ENCODE data around the gene PMP22. TPM values are rescaled to one million over a fixed set of nuclear protein-coding genes. Genes with fewer than 3 reads are reported as not detected.

Gene PMP22
- total RNA-seq, 2 experiments from 2014 or later, result 0.62 to 1.1 TPM

DNA sequence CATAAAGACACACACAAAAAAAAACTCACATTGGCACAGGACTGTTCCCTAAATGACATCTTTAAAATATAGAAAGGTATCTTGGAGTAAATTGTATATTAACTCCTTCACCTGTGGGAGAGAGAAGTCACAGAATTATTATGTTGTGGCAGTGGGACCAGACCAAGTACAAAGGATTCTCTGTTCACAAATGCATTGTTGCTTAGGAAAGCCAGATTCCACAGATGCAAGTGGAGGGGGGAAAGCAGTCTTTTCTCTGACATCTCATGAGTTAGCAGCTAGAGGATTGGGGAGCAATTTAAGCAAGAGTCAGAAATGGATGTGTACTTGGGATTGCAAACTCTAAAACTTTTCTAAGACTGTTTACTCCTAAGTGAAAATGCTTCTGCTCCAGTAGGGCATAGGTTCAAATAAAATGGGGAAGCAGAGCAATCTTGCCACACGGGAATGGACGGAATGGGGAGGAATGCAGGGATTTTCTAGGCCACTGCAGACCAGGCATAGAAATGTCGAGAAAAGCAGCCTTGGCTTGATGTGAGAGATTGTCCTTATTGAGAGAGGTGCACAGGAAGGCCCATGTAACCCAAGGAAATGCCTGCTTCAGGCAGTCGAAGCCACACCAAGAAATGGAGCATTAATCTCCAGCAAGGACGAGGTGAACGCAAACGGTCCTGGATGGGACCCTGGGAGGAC lies 4.1 kb upstream of the PMP22 start:
- Mint-ChIP-seq H3K9me3 (no peaks in the 10 kb centered on the region), H3K4me3 (no peak overlapping the region), H3K27me3 (peaks cover 31% of the 10 kb centered on the region), H3K36me3 (no peaks in the 10 kb centered on the region), H3K27ac (no peak overlapping the region), H3K4me1 (peaks cover 8% of the 10 kb centered on the region)
- POLR2A ChIA-PET, result no interaction called here
- DNase-seq (no peak), ATAC-seq (ENCODE audit: low read depth) (no peak)

DNA sequence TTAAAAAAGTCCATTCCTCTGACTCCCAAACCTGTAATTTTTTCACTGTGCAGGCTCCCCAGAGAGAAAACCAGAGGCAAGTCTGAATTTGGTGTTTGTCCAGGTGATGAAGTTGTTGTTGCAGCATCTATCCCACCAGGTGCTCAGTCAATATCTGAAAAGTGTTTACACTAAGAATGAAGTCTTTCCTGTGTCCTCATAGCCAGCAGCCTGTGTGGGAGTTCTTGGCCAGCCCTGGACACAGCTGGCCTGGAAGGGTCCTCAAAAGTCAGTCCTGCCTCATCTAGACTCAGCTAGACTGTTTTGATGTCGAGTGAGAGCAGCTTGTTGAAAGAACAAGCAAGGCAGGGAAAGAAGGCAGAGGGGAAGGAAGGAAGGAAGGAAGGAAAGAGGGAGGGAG lies 3.3 kb upstream of the PMP22 start:
- Mint-ChIP-seq H3K27me3 (peaks cover 38% of the 10 kb centered on the region), H3K9me3 (no peaks in the 10 kb centered on the region), H3K27ac (no peak overlapping the region), H3K4me1 (peaks cover 8% of the 10 kb centered on the region), H3K36me3 (no peaks in the 10 kb centered on the region), H3K4me3 (no peak overlapping the region)
- DNase-seq, result no peak
- ATAC-seq (ENCODE audit: low read depth), result no peak
- POLR2A ChIA-PET, result no interaction called here

DNA sequence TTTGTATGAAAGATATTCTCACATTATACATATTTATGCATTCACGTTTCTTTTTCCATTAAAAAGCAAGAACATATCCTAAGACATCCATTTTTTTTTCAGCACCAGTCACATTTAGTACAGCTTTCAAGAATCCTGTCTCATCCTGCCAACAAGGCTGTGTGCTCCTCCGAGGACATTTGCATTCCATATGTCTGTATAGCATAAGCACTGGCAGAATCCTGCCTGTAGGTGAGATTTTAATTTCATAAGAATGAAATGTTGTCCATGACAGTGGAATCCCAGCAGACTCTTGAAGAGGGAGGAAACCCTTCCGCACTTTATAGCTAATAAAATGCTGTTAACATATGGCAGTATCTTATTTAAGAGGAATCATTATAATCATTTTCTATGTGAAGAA lies 2.9 kb upstream of the PMP22 start:
- Mint-ChIP-seq H3K4me1 (peaks cover 8% of the 10 kb centered on the region), H3K4me3 (no peak overlapping the region), H3K27me3 (peaks cover 42% of the 10 kb centered on the region), H3K9me3 (no peaks in the 10 kb centered on the region), H3K27ac (no peak overlapping the region), H3K36me3 (no peaks in the 10 kb centered on the region)
- no peak for ATAC-seq (ENCODE audit: low read depth)
- POLR2A ChIA-PET, result no interaction called here
- DNase-seq, result no peak

DNA sequence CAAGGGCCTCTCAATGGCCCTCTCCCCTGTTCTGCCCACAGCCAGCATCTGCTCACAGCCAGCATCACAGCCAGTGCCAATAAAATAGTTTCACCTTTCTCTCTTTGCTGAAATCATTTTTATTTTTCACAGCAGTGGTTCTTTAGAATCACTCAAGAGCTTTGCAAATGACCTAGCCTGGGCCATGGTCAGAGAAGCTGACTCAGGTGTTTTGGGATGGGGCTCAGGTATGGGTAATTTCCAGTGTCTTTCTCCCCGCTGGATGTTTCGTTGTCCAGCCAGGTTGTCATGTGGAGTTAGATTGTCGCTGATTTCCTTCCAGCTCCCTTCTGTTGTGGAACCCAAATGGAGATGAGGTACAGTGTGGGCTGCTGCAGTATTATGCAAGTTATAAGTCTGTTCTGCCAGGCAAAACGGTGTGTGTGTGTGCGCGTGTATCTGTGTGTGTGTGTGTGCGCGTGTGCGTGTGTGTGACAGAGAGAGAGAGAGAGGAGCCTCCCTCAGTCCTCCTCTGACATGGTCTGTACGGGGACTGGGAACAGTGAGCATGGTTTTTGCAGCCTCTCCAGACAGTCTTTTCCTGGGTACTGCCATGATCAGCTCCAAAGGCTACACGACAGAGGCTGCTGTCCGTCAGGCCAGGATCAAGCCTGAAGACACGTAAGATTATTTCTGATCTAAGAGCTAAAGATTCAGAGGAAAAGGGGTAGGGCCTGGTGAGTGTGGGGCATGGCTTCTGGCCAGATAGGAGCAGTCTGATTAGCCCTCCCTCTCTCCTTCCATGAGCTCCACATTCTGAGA lies 1.4 kb upstream of the PMP22 start:
- H3K27me3 Mint-ChIP-seq, result peaks cover 57% of the 10 kb centered on the region
- no peaks in the 10 kb centered on the region for H3K9me3 Mint-ChIP-seq
- H3K4me3 Mint-ChIP-seq, result no peak overlapping the region
- POLR2A ChIA-PET, result no interaction called here
- peaks cover 12% of the 10 kb centered on the region for H3K4me1 Mint-ChIP-seq
- ATAC-seq (ENCODE audit: low read depth) (no peak), DNase-seq (no peak)
- no peaks in the 10 kb centered on the region for H3K36me3 Mint-ChIP-seq
- H3K27ac Mint-ChIP-seq, result no peak overlapping the region

DNA sequence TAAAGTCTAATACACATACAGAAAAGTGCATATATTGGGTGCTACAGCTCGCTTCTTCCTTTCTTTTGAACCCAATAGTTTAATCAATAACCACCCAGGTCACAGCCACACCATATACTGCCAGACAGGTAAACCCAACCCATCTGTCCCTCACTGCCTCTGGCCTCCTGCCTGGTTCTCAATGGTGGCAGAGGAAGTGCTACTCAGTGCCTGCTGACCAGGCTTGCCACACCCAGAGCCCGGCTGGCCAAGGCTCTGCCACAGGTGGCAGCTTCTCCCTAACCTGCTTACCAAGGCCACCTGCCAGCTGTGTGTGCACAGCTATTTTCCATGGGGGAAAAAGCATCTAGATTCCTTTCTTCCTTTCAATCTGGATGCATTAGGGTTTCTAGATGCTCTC lies 584 bp downstream of the PMP22 start:
- Mint-ChIP-seq H3K27ac (no peak overlapping the region), H3K4me1 (peaks cover 10% of the 10 kb centered on the region), H3K27me3 (peaks cover 75% of the 10 kb centered on the region), H3K36me3 (no peaks in the 10 kb centered on the region), H3K9me3 (no peaks in the 10 kb centered on the region), H3K4me3 (no peak overlapping the region)
- ATAC-seq (ENCODE audit: low read depth) (no peak), DNase-seq (no peak)
- POLR2A ChIA-PET, result no interaction called here

DNA sequence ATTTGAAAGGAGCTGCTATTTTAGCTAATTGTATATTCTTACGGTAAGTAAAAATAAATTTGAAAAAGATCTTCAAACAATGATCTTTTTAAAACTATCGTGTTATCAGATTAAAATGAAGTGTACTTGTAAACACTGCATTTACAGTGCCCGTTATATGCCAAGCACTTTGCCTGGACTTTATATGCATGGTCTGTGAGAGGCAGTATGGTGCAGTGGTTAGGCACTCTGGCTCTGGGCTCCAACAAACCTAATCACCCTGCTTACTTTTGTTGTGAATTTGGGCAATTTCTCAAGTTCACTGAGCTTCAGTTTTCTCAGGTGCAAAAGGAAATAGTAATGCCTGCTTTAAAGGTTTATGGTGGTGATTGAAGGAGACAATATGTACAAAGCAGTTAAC lies 1.4 kb downstream of the PMP22 start:
- Mint-ChIP-seq H3K27me3 (peaks cover 84% of the 10 kb centered on the region), H3K4me3 (no peak overlapping the region), H3K9me3 (no peaks in the 10 kb centered on the region)

DNA sequence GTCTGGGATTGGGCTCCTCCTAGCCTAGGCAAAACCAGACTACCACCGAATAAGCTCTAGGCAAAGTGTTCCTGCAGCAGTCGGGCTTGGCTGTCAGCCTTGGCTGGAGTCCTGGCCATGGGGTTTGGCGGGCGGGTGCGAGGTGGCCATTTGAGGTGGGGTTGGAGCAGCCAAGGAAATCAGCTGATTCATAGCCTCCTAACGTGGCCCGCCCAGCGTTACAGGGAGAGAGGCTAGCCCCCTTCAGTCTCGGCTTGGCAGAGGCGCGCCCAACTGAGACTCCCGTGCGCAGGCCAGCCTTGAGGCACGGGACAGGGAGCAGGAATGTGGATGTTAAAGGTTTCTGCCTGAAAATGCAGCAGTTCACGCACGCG lies 1.9 kb downstream of the PMP22 start:
- Mint-ChIP-seq H3K27me3 (peaks cover 88% of the 10 kb centered on the region), H3K36me3 (no peaks in the 10 kb centered on the region), H3K4me3 (no peak overlapping the region), H3K9me3 (no peaks in the 10 kb centered on the region), H3K4me1 (peaks cover 10% of the 10 kb centered on the region), H3K27ac (no peak overlapping the region)
- DNase-seq, result no peak
- ATAC-seq (ENCODE audit: low read depth), result no peak
- POLR2A ChIA-PET, result no interaction called here

More for the DNA sequence above, 1.4 kb downstream of the PMP22 start:
- Mint-ChIP-seq H3K4me1 (peaks cover 10% of the 10 kb centered on the region), H3K27ac (no peak overlapping the region), H3K36me3 (no peaks in the 10 kb centered on the region)
- DNase-seq (no peak), ATAC-seq (ENCODE audit: low read depth) (no peak)
- POLR2A ChIA-PET, result no interaction called here

DNA sequence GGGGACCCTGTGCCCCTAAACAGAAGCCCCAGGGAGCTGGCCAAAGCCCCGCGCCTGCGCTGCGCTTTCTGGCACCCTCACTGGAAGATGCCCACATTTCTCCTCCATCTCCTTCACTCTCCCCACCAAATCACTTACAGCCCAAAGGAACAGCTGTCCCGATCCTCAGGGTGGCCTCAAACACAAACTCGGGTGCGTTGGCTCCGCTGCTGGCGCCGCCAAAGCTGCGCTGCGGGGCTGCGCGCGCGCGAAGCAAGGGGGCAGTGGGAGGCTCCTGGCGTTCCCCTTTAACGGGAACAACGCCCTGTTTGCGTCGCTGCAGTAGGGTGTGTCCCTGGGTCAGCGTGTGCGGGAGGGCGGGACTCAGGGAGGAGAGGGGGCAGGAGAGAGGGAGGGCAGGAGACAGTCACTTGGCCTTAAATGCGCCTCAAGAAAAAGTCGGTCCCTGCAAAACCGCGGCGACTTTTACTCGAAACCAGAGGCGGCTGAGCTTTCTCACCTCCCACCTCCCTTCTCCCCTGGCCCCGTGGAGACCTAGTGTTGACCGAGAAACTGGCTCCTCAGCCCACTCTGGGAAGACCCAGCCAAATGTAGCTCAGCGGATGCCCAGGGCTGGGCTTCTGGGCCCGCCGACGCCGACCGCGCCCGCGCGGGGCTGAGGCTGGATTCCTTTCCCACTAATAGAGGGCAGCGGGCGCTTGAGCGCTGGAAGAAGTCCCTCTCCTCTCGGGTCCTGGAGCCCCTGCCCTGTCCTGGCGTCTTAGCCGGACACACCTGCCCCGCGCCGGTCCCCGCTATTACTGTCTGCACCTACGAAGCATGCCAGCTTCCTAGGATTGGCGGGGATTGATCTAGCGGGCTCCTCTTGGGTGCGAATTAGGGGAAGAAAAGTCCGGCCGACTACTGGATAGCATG lies 2.6 kb downstream of the PMP22 start:
- Mint-ChIP-seq H3K27ac (no peak overlapping the region), H3K4me3 (peak overlapping the region; percentile 35), H3K4me1 (peaks cover 14% of the 10 kb centered on the region), H3K36me3 (no peaks in the 10 kb centered on the region), H3K27me3 (peaks cover 90% of the 10 kb centered on the region), H3K9me3 (no peaks in the 10 kb centered on the region)
- ATAC-seq (ENCODE audit: low read depth) (no peak), DNase-seq (peak; percentile 31)
- POLR2A ChIA-PET, result no interaction called here

DNA sequence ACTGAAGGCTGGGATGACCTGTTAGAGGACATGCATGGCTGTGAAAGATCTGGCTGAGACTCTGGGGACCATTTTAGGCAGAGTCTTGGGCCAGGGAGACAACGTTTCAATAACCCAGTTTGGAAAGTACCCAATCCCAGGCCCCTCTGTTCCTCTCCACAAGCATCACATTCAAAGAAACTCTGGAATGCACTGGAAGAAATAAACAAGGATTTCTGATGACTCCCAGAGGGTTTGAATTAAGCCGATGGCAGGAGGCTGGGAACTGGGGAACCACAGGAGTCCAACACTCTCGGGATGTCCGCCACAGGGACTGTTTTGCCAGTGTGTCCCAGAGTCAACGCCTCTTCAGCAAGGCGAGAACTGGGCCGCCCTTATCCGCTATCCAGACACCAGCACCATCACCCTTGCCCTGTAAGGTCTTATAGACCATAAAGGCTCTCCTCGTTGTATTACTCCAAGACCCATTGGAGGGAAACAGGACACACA lies 3.3 kb downstream of the PMP22 start:
- Mint-ChIP-seq H3K27ac (no peak overlapping the region), H3K4me1 (peaks cover 20% of the 10 kb centered on the region), H3K4me3 (no peak overlapping the region), H3K36me3 (no peaks in the 10 kb centered on the region), H3K27me3 (peaks cover 88% of the 10 kb centered on the region), H3K9me3 (no peaks in the 10 kb centered on the region)
- ATAC-seq (ENCODE audit: low read depth), result no peak
- DNase-seq, result no peak
- POLR2A ChIA-PET, result no interaction called here

DNA sequence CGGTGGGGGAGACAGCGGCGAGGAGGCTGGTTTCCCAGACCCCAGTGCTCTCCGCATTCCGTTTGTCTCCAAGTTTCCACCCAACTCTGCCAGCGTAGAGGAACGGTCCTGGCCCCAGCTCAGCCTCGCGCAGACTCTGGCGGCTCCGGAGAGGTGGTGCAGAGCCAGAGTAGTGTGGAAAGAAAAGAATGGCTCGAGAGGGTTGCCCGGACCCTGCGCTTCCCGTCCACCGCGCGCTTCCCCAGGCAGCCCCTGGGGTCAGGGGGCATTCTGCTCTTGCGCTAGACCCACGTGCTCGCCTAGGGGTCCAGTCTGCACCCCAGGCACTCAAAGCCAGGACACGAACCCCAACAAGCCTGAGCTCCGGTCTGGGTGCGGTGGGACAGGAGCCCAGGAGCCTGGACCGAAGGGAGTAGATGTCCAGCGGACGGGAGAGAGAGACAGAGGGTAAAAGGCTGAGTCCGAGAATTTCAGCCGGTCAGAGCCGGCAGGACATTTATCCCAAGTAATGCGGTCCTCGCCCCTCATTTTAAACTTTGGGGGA lies 3.8 kb downstream of the PMP22 start:
- Mint-ChIP-seq H3K27ac (no peak overlapping the region), H3K9me3 (no peaks in the 10 kb centered on the region), H3K36me3 (no peaks in the 10 kb centered on the region), H3K27me3 (peaks cover 88% of the 10 kb centered on the region), H3K4me3 (peak overlapping the region; percentile 77), H3K4me1 (peaks cover 22% of the 10 kb centered on the region)
- ATAC-seq (ENCODE audit: low read depth) (peak; percentile 16), DNase-seq (no peak)
- POLR2A ChIA-PET, result no interaction called here

DNA sequence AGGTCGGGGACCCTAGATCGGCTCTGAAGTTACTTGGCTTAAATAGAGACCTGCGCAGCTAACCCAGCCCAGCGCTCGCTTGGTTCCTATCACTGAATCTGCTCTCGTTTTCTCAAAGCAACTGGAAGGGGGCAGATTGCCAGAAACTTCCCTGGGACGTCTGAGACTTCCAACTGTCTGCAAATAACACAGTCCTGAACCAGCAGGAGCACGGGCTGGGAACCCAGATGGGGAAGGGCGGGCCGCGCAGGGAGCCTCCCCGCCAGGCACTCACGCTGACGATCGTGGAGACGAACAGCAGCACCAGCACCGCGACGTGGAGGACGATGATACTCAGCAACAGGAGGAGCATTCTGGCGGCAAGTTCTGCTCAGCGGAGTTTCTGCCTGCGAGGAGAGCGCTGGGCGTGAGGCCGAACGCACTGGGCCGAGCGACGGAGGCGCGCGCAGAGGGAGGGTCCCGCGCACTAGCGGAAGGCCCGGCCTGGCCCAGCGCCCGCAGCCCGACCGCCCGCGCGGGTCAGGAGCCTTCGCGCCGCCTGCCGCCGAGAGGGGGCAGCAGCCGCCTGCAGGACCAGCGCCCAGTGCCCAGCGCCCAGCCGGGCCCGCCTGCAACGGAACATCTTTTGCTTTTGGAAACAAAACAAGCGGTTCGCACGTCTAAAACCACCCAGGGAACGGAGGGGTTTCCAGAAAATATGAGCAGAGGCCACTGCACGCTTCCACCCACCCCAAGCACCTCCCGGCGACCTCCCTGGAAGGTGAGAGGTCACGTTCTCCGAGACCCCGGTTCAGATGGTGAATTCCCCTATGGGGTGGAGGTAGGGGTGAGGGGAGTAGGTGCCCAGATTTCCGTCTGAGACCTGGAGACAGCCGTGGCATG lies 4.5 kb downstream of the PMP22 start:
- Mint-ChIP-seq H3K36me3 (no peaks in the 10 kb centered on the region), H3K4me3 (peak overlapping the region; percentile 87)

DNA sequence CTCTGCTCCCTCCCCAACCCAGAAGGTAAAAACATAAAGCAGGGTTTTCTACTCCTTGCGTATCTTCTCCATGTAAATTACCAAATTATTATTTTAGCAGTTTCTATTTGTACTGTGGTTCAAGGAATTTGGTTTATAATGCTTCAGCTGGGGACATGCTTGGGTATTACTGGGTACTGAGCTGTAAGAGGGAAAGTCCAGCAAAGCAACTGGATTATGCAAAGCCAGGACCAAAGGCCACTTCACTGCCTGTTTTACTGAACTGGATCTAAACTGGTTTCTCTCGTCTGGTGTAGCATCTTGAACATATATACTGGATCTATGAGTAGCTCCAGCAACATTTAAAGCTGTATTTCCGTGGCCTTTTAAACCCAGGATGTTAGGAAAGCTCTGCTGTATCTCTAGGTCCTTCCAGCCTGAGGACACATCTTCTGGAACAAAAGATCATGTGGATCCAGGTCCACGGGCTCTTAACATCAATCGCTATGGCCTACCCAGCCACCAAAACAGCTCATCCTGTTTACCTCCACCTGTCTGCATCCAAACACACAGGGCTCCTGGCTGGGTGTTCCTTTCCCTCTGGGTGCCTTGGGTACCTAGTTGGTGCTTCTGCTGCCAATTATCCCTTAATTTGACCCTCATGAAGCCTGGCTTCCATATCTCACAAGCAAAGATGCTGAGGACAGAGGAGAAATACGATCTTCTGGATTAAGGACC lies 7.2 kb downstream of the PMP22 start:
- Mint-ChIP-seq H3K9me3 (no peaks in the 10 kb centered on the region), H3K4me1 (peaks cover 22% of the 10 kb centered on the region), H3K4me3 (no peak overlapping the region), H3K27me3 (peaks cover 59% of the 10 kb centered on the region), H3K36me3 (no peaks in the 10 kb centered on the region), H3K27ac (no peak overlapping the region)
- DNase-seq (no peak), ATAC-seq (ENCODE audit: low read depth) (no peak)
- POLR2A ChIA-PET, result interaction anchor here (0.8 kb wide), 1 partner anchor 245 kb away, joined by 4 read pairs; no protein-coding TSS in a partner anchor

More for the DNA sequence above, 4.5 kb downstream of the PMP22 start:
- POLR2A ChIA-PET, result no interaction called here
- Mint-ChIP-seq H3K4me1 (peaks cover 22% of the 10 kb centered on the region), H3K27ac (peak overlapping the region; percentile 51), H3K9me3 (no peaks in the 10 kb centered on the region), H3K27me3 (peaks cover 83% of the 10 kb centered on the region)
- DNase-seq (peak; percentile 83), ATAC-seq (ENCODE audit: low read depth) (peak; percentile 83)

Data from activated naive CD8-positive, alpha-beta T cell treated with anti-CD3 and anti-CD28 coated beads, Interleukin-2, amount 10 ng/mL, durations not matched to agents 7 days and 5 days (primary cell).